H1 (cell line): ENCODE measurements around the gene ADGRD2. TPM values are rescaled to one million over a fixed set of nuclear protein-coding genes. Genes with fewer than 3 reads are reported as not detected.

Source experiments
- ASH2L ChIP-seq: fragments of 200-600, 300-600 bp; sonication (generic); IDR thresholded peaks from one replicate; pipeline ENCODE4 v1.7.1; 2017; ENCODE audit warnings: low read length
- CHD7 ChIP-seq: fragments of 300-600 bp; sonication (generic); IDR thresholded peaks from 2 replicates; pipeline ENCODE4 v1.7.1; 2012; ENCODE audit warnings: low read length, moderate library complexity, mild to moderate bottlenecking, inconsistent platforms; ENCODE audit not compliant: insufficient replicate concordance
- KDM4A ChIP-seq: IDR thresholded peaks from one replicate; pipeline ENCODE4 v1.7.1; 2012; ENCODE audit warnings: low read depth, mild to moderate bottlenecking, moderate library complexity, low read length, inconsistent platforms; ENCODE audit not compliant: severe bottlenecking
- SP1 ChIP-seq: IDR thresholded peaks from 2 replicates; pipeline ENCODE4 v1.6.1; 2011; ENCODE audit warnings: low read depth, low read length
- TAF1 ChIP-seq: IDR thresholded peaks from 2 replicates; pipeline ENCODE4 v1.6.1; 2011; ENCODE audit warnings: mild to moderate bottlenecking, low read depth, low read length
- TBP ChIP-seq: IDR thresholded peaks from 2 replicates; pipeline ENCODE4 v1.6.1; 2011; ENCODE audit warnings: low read depth, low read length, improper control_type of control experiment
- TCF12 ChIP-seq: IDR thresholded peaks from 2 replicates; pipeline ENCODE4 v1.6.1; 2011; ENCODE audit warnings: low read depth, mild to moderate bottlenecking, low read length
- polyA plus RNA-seq, 7 experiments: library from polyadenylated mRNA; depleted of rRNA in 3 of 7; stranded (reverse) in 5 of 7; unstranded in 2 of 7; fragments of >200 nt in 5 of 7; fragments of 200-250 nt in 2 of 7; gene quantifications; 1 replicate in 5 of 7; 2 replicates in 1 of 7; 4 replicates in 1 of 7; pipeline versions ENCODE4 v1.2.1 to v1.2.3, GENCODE V29; 2011 to 2013; ENCODE audit warnings: missing spikeins in 2 of 7, mixed read lengths in 2 of 7
- total RNA-seq: library from RNA; stranded (reverse); fragmentation: NEBNext Ultra II Directional; extraction: Animal tissue kit (Norgen Biotek cat#: 25700); gene quantifications from 2 replicates; pipeline ENCODE4 v1.2.1, GENCODE V29; 2021
- TF ChIP-seq, protein P1 (sequence below), 3 experiments: IDR thresholded peaks; 1 replicate in 2 of 3; 2 replicates in 1 of 3; pipeline versions ENCODE4 v1.5.1 to v1.6.1; 2011; ENCODE audit warnings: low read length in 3 of 3, mild to moderate bottlenecking in 3 of 3, inconsistent platforms in 2 of 3, low read depth in 1 of 3, moderate library complexity in 1 of 3; ENCODE audit not compliant: insufficient read depth in 1 of 3; ENCODE audit errors: control extremely low read depth in 1 of 3

The ADGRD2 gene
- total and polyA plus RNA-seq, 2 of the 8 experiments (the other 6 are each of a cell fraction or from before 2014, with no cell fraction given) = 0.41 to 1.4 TPM

GRCh38 chr9:124415102-124415851 lies 35.0 kb upstream of the ADGRD2 start, which contains the start of gene PSMB7 (continued):
- TF ChIP-seq CHD7 = no peak
- TF ChIP-seq SP1 = peak; percentile 79
- peak; percentile 91 for TF ChIP-seq TBP
- TF ChIP-seq TAF1 = peak; percentile 96
- TF ChIP-seq, protein P1, sequence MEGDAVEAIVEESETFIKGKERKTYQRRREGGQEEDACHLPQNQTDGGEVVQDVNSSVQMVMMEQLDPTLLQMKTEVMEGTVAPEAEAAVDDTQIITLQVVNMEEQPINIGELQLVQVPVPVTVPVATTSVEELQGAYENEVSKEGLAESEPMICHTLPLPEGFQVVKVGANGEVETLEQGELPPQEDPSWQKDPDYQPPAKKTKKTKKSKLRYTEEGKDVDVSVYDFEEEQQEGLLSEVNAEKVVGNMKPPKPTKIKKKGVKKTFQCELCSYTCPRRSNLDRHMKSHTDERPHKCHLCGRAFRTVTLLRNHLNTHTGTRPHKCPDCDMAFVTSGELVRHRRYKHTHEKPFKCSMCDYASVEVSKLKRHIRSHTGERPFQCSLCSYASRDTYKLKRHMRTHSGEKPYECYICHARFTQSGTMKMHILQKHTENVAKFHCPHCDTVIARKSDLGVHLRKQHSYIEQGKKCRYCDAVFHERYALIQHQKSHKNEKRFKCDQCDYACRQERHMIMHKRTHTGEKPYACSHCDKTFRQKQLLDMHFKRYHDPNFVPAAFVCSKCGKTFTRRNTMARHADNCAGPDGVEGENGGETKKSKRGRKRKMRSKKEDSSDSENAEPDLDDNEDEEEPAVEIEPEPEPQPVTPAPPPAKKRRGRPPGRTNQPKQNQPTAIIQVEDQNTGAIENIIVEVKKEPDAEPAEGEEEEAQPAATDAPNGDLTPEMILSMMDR (IDR thresholded peaks at IDR 0.05; ENCODE audit: control extremely low read depth in 1 of 3, insufficient read depth in 1 of 3, low read depth in 1 of 3, low read length in 3 of 3) = peak; percentile 71 to 86 (median 77)
- TF ChIP-seq KDM4A = no peak
- peak; percentile 94 for TF ChIP-seq ASH2L
- 0 out of 2 replicates have a peak, but pooled peaks have one; percentile 25 for TF ChIP-seq TCF12
